ENCODE data around the gene ZNF618.

DNA sequence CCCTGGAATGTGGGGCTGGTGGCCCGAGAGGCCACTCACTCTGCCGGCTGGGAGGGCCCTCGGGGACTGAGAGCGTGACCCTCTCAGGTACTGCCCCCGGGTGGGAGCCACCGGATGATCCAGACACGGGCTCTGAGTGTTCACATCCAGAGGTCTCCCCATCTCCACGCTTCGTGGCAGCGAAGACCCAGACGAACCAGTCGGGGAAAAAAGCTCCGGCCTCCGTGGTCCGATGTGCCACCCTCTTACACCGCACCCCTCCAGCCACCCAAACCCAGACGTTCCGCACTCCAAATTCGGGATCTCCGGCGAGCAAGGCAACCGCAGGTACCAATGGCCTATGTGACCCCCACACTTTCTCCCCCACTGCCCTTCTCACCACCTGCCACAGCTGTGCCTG lies 152.5 kb downstream of the ZNF618 start:
- TF ChIP-seq, protein P1, sequence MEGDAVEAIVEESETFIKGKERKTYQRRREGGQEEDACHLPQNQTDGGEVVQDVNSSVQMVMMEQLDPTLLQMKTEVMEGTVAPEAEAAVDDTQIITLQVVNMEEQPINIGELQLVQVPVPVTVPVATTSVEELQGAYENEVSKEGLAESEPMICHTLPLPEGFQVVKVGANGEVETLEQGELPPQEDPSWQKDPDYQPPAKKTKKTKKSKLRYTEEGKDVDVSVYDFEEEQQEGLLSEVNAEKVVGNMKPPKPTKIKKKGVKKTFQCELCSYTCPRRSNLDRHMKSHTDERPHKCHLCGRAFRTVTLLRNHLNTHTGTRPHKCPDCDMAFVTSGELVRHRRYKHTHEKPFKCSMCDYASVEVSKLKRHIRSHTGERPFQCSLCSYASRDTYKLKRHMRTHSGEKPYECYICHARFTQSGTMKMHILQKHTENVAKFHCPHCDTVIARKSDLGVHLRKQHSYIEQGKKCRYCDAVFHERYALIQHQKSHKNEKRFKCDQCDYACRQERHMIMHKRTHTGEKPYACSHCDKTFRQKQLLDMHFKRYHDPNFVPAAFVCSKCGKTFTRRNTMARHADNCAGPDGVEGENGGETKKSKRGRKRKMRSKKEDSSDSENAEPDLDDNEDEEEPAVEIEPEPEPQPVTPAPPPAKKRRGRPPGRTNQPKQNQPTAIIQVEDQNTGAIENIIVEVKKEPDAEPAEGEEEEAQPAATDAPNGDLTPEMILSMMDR (IDR thresholded peaks at IDR 0.05 in 4 of 5, conservative IDR thresholded peaks at IDR 0.05 in 1 of 5) = no peak
- TF ChIP-seq POLR2A (IDR thresholded peaks at IDR 0.05) = no peak
